DOHH2 (cell line): Measurements from ENCODE around the gene TTC39B.

ENCODE experiments used
- EZH2phosphoT487 ChIP-seq: fragments of 200-600 bp; sonication (generic); IDR thresholded peaks from 2 replicates; pipeline ENCODE4 v1.6.1; 2017; ENCODE audit warnings: borderline replicate concordance, mild to moderate bottlenecking, antibody characterized with exemption, low read length, moderate library complexity, mixed read lengths
- TF ChIP-seq, protein P1 (sequence below): fragments of 200-600 bp; sonication (generic); IDR thresholded peaks from one replicate; pipeline ENCODE4 v1.5.1; 2014; ENCODE audit warnings: antibody characterized with exemption, mild to moderate bottlenecking, low read depth, low read length; ENCODE audit not compliant: poor library complexity, severe bottlenecking

DNA sequence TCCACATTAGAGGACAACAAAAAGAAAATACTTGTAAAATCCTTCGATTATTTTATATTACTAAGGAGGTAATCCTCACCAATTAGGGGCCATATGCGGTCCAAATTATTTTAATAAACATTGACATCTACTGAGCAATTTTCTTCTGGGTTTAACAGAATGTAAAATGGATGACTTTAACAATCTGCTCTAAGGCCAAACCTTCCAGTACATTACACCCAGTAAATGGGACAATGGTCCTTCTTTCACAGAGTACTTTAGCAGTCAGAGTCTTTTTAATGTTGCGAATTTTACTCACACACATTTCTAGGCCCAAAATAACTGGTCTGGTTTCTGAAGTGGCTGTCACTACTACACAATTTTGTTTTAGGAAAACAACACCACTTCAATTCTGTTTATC, 106.9 kb downstream of the TTC39B start:
- TF ChIP-seq, protein P1, sequence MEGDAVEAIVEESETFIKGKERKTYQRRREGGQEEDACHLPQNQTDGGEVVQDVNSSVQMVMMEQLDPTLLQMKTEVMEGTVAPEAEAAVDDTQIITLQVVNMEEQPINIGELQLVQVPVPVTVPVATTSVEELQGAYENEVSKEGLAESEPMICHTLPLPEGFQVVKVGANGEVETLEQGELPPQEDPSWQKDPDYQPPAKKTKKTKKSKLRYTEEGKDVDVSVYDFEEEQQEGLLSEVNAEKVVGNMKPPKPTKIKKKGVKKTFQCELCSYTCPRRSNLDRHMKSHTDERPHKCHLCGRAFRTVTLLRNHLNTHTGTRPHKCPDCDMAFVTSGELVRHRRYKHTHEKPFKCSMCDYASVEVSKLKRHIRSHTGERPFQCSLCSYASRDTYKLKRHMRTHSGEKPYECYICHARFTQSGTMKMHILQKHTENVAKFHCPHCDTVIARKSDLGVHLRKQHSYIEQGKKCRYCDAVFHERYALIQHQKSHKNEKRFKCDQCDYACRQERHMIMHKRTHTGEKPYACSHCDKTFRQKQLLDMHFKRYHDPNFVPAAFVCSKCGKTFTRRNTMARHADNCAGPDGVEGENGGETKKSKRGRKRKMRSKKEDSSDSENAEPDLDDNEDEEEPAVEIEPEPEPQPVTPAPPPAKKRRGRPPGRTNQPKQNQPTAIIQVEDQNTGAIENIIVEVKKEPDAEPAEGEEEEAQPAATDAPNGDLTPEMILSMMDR = no peak
- TF ChIP-seq EZH2phosphoT487 = no peak
